Upper lobe of left lung (tissue), 6 donors: ENCODE measurements around the gene KCNAB2. TPM values are rescaled to one million over a fixed set of nuclear protein-coding genes. Genes with fewer than 3 reads are reported as not detected.
"Not testable (repeated sequence)": the region's sequence is repeated elsewhere in the genome, so short reads cannot be mapped to it uniquely, and the experiment has no call there.

Experiments used
- ATAC-seq, 2 donors: fragments of 200-7000 bp; cut with Tn5 transposase; one replicate each; pipeline ENCODE4 v1.9.1; 2022; ENCODE audit warnings: mild to moderate bottlenecking in 2 of 2, moderate library complexity in 2 of 2; ENCODE audit not compliant: low FRiP score in 2 of 2
- DNase-seq, 2 donors: peaks; one replicate each; pipeline ENCODE4 v3.0.0-alpha.2; 2019 to 2020
- H3K27ac ChIP-seq, 4 donors: fragments of 200-600 bp; sonication (generic); one replicate each; pipeline ENCODE4 v1.5.1; 2016 to 2019
- H3K27me3 ChIP-seq, 4 donors: fragments of 200-600 bp; sonication (generic); one replicate each; pipeline ENCODE4 v1.5.1; 2017 to 2019
- H3K36me3 ChIP-seq, 4 donors: fragments of 200-600 bp; sonication (generic); one replicate each; pipeline ENCODE4 v1.5.1; 2016 to 2019
- H3K4me1 ChIP-seq, 4 donors: fragments of 200-600 bp; sonication (generic); one replicate each; pipeline ENCODE4 v1.5.1; 2018 to 2019
- H3K4me3 ChIP-seq, 4 donors: fragments of 200-600 bp; sonication (generic); one replicate each; pipeline ENCODE4 v1.5.1; 2017 to 2019; ENCODE audit warnings: mild to moderate bottlenecking in 2 of 4, moderate library complexity in 1 of 4
- H3K9me3 ChIP-seq, 4 donors: fragments of 200-600 bp; sonication (generic); one replicate each; pipeline ENCODE4 v1.5.1; 2018 to 2019
- CTCF ChIP-seq, 6 experiments: fragments of 450-650 bp in 4 of 6; fragments of 200-600 bp in 2 of 6; sonication (generic) in 2 of 6; IDR thresholded peaks; one replicate each; pipeline ENCODE4 v1.5.1; 2016 to 2019; ENCODE audit warnings: antibody characterized with exemption in 6 of 6
- EP300 ChIP-seq, 4 donors: sonication (generic); formaldehyde crosslinking; IDR thresholded peaks; one replicate each; pipeline ENCODE4 v1.5.1; 2017; ENCODE audit warnings: antibody characterized with exemption in 4 of 4, control low read depth in 2 of 4
- POLR2A ChIP-seq, 4 donors: fragments of 450-650 bp; IDR thresholded peaks; one replicate each; pipeline ENCODE4 v1.5.1; 2016 to 2017; ENCODE audit warnings: antibody characterized with exemption in 4 of 4, mild to moderate bottlenecking in 2 of 4
- POLR2AphosphoS5 ChIP-seq, 2 donors: sonication (generic); formaldehyde crosslinking; IDR thresholded peaks; one replicate each; pipeline ENCODE4 v1.5.1; 2017; ENCODE audit warnings: antibody characterized with exemption in 2 of 2
- WGBS, 2 donors: methylation state at CpG; one replicate each; pipeline ENCODE4 v1.1.5; 2017 to 2018; 5-methylcytosine and 5-hydroxymethylcytosine counted together
- total RNA-seq, 6 donors: library from RNA; depleted of rRNA in 4 of 6; stranded (reverse); fragments of >200 nt in 4 of 6; gene quantifications; one replicate each; pipeline versions ENCODE4 v1.1.0 to v1.2.1, GENCODE V29; 2016 to 2021
- donor health status: DM: no; HTN: no; CAD: no; lungs with moderate emphysema.
- donor health status: DM: no; HTN: yes; CAD: no; lungs with severe emphysema.

The KCNAB2 gene
- total RNA-seq, 6 donors from 2014 or later = 36.9 to 129 (median 97.8) TPM

GRCh38 chr1:6013491-6013890, 32.2 kb upstream of the KCNAB2 start:
- Histone ChIP-seq H3K27me3 (no peaks in the 10 kb centered on the region), H3K4me3 (no peak overlapping the region), H3K27ac (no peak overlapping the region), H3K4me1 (no peaks in the 10 kb centered on the region), H3K9me3 (no peaks in the 10 kb centered on the region), H3K36me3 (no peaks in the 10 kb centered on the region)
- 88 to 90% methylated on average over 10 to 11 of the region's 12 CpGs for WGBS, 2 donors
- TF ChIP-seq CTCF (IDR thresholded peaks at IDR 0.05) (no peak), EP300 (IDR thresholded peaks at IDR 0.05) (no peak), POLR2A (IDR thresholded peaks at IDR 0.05) (no peak), POLR2AphosphoS5 (IDR thresholded peaks at IDR 0.05) (no peak)
- ATAC-seq (no peak), DNase-seq (no peak)

- Histone ChIP-seq H3K27me3 (no peaks in the 10 kb centered on the region), H3K36me3 (no peaks in the 10 kb centered on the region), H3K9me3 (no peaks in the 10 kb centered on the region), H3K27ac (no peak overlapping the region), H3K4me3 (no peak overlapping the region), H3K4me1 (no peaks in the 10 kb centered on the region)
- 80 to 84% methylated on average over 18 to 19 of the region's 19 CpGs for WGBS, 2 donors
- DNase-seq = peak in 1 of 2 donors; percentile 44
- TF ChIP-seq CTCF (IDR thresholded peaks at IDR 0.05) (no peak), EP300 (IDR thresholded peaks at IDR 0.05) (peak in 2 of 4 donors; percentile 16 to 41)
- ATAC-seq = peak in 1 of 2 donors; percentile 61
Measured at GRCh38 chr1:6014130-6014999, 31.3 kb upstream of the KCNAB2 start.

- no peaks in the 10 kb centered on the region for H3K9me3 ChIP-seq
- TF ChIP-seq EP300 (IDR thresholded peaks at IDR 0.05) = no peak
- no peak for TF ChIP-seq CTCF (IDR thresholded peaks at IDR 0.05)
- no peak for TF ChIP-seq POLR2A (IDR thresholded peaks at IDR 0.05)
- TF ChIP-seq POLR2AphosphoS5 (IDR thresholded peaks at IDR 0.05) = no peak
- H3K4me3 ChIP-seq = no peak overlapping the region
- no peaks in the 10 kb centered on the region for H3K27me3 ChIP-seq
- H3K27ac ChIP-seq = no peak overlapping the region
- WGBS, 2 donors = 94 to 95% methylated on average over 17 to 21 of the region's 21 CpGs
- DNase-seq = no peak
- no peak for ATAC-seq
- no peaks in the 10 kb centered on the region for H3K4me1 ChIP-seq
- H3K36me3 ChIP-seq = no peaks in the 10 kb centered on the region
Measured at GRCh38 chr1:6016191-6016865, 29.4 kb upstream of the KCNAB2 start.

- H3K27ac ChIP-seq, DNase-seq, H3K4me3 ChIP-seq, H3K4me1 ChIP-seq, H3K36me3 ChIP-seq, H3K27me3 ChIP-seq, H3K9me3 ChIP-seq: not testable (repeated sequence)
- 89 to 95% methylated on average over 7 of the region's 7 CpGs for WGBS, 2 donors
- ATAC-seq = peak in 1 of 2 donors; percentile 65
Measured at GRCh38 chr1:6017654-6018053, 28.0 kb upstream of the KCNAB2 start.

- Histone ChIP-seq H3K9me3 (no peaks in the 10 kb centered on the region), H3K4me3 (no peak overlapping the region), H3K36me3 (no peaks in the 10 kb centered on the region), H3K4me1 (no peaks in the 10 kb centered on the region), H3K27ac (no peak overlapping the region), H3K27me3 (no peaks in the 10 kb centered on the region)
- DNase-seq (no peak), ATAC-seq (no peak)
- TF ChIP-seq POLR2AphosphoS5 (IDR thresholded peaks at IDR 0.05) = no peak
- WGBS, 2 donors = 82 to 89% methylated on average over 15 of the region's 15 CpGs
Measured at GRCh38 chr1:6019166-6019845, 26.4 kb upstream of the KCNAB2 start.
